ENCODE measurements around the gene RBM28. TPM values are rescaled to one million over a fixed set of nuclear protein-coding genes. Genes with fewer than 3 reads are reported as not detected.

RBM28 gene
- total RNA-seq, 2 donors from 2014 or later: 13.8 to 29.7 TPM

- Histone ChIP-seq H3K4me1 (replicated peaks) (no peaks in the 10 kb centered on the region), H3K9me3 (no peaks in the 10 kb centered on the region), H3K36me3 (peaks cover 12 to 15% of the 10 kb centered on the region in 2 donors), H3K4me3 (no peak overlapping the region), H3K27ac (no peak overlapping the region), H3K27me3 (replicated peaks; ENCODE audit: insufficient read depth) (no peaks in the 10 kb centered on the region)
- intact Hi-C loops (cut with DNase I): no loop called here
- TF ChIP-seq POLR2A (IDR thresholded peaks at IDR 0.05) (no peak), POLR2AphosphoS5 (IDR thresholded peaks at IDR 0.05) (no peak)
- no peak for DNase-seq (ENCODE audit: low spot score)
- WGBS: 95% methylated on average over 5 of the region's 5 CpGs
These were observed 33.7 kb downstream of the RBM28 start for GRCh38 chr7:128309976-128310375.

GRCh38 chr7:128309124-128309523 lies 34.6 kb downstream of the RBM28 start:
- H3K27me3 ChIP-seq (replicated peaks; ENCODE audit: insufficient read depth): no peaks in the 10 kb centered on the region
- intact Hi-C loops (cut with DNase I): no loop called here
- H3K27ac ChIP-seq: no peak overlapping the region
- H3K4me1 ChIP-seq (replicated peaks): no peaks in the 10 kb centered on the region
- WGBS: 91% methylated on average over 6 of the region's 6 CpGs
- H3K36me3 ChIP-seq: peaks cover 4 to 15% of the 10 kb centered on the region in 2 donors
- TF ChIP-seq, protein P1, sequence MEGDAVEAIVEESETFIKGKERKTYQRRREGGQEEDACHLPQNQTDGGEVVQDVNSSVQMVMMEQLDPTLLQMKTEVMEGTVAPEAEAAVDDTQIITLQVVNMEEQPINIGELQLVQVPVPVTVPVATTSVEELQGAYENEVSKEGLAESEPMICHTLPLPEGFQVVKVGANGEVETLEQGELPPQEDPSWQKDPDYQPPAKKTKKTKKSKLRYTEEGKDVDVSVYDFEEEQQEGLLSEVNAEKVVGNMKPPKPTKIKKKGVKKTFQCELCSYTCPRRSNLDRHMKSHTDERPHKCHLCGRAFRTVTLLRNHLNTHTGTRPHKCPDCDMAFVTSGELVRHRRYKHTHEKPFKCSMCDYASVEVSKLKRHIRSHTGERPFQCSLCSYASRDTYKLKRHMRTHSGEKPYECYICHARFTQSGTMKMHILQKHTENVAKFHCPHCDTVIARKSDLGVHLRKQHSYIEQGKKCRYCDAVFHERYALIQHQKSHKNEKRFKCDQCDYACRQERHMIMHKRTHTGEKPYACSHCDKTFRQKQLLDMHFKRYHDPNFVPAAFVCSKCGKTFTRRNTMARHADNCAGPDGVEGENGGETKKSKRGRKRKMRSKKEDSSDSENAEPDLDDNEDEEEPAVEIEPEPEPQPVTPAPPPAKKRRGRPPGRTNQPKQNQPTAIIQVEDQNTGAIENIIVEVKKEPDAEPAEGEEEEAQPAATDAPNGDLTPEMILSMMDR (IDR thresholded peaks at IDR 0.05): no peak
- no peak for TF ChIP-seq POLR2AphosphoS5 (IDR thresholded peaks at IDR 0.05)
- TF ChIP-seq POLR2A (IDR thresholded peaks at IDR 0.05): no peak
- no peak for DNase-seq (ENCODE audit: low spot score)
- H3K9me3 ChIP-seq: no peaks in the 10 kb centered on the region
- no peak overlapping the region for H3K4me3 ChIP-seq

GRCh38 chr7:128307061-128307460 lies 36.6 kb downstream of the RBM28 start:
- Histone ChIP-seq H3K27me3 (replicated peaks; ENCODE audit: insufficient read depth) (no peaks in the 10 kb centered on the region), H3K9me3 (no peaks in the 10 kb centered on the region), H3K4me3 (no peak overlapping the region), H3K36me3 (peaks cover 4 to 9% of the 10 kb centered on the region in 2 donors), H3K4me1 (replicated peaks) (no peaks in the 10 kb centered on the region), H3K27ac (no peak overlapping the region)
- DNase-seq (ENCODE audit: low spot score): no peak
- WGBS: 90% methylated on average over 2 of the region's 2 CpGs
- TF ChIP-seq, protein P1 (IDR thresholded peaks at IDR 0.05): no peak
- TF ChIP-seq POLR2AphosphoS5 (IDR thresholded peaks at IDR 0.05): no peak
- no peak for TF ChIP-seq POLR2A (IDR thresholded peaks at IDR 0.05)
- intact Hi-C loops (cut with DNase I): no loop called here

- TF ChIP-seq, protein P1 (IDR thresholded peaks at IDR 0.05): no peak
- no peak for TF ChIP-seq POLR2A (IDR thresholded peaks at IDR 0.05)
- TF ChIP-seq POLR2AphosphoS5 (IDR thresholded peaks at IDR 0.05): no peak
- Histone ChIP-seq H3K36me3 (peaks cover 4 to 9% of the 10 kb centered on the region in 2 donors), H3K27ac (no peak overlapping the region), H3K9me3 (no peaks in the 10 kb centered on the region), H3K27me3 (replicated peaks; ENCODE audit: insufficient read depth) (no peaks in the 10 kb centered on the region), H3K4me3 (no peak overlapping the region), H3K4me1 (replicated peaks) (no peaks in the 10 kb centered on the region)
- DNase-seq (ENCODE audit: low spot score): no peak
- intact Hi-C loops (cut with DNase I): no loop called here
- 67% methylated on average over 1 of the region's 1 CpG for WGBS
These were observed 39.5 kb downstream of the RBM28 start for GRCh38 chr7:128304212-128304611.

DNA sequence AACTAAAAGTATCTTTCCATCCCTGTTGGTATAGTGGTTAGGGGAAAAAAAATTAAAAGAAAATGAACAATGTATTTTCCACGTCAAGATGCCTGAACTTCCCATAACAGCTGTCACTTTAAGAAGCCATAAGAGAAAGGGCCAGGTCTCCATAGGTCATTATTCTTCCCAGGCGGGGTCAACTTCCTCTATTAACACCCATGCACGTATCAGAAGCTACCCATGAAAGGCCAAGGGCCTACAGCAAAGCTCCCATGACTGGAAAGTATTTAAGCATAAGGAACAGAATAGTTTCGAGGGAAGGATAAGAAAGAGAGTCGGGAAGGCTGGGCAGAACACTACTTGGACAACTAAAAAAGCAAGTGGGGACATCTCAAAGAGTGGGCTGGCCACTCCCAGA lies 40.1 kb downstream of the RBM28 start:
- no peaks in the 10 kb centered on the region for H3K9me3 ChIP-seq
- TF ChIP-seq POLR2AphosphoS5 (IDR thresholded peaks at IDR 0.05): no peak
- TF ChIP-seq, protein P1 (IDR thresholded peaks at IDR 0.05): no peak
- no peak for TF ChIP-seq POLR2A (IDR thresholded peaks at IDR 0.05)
- H3K36me3 ChIP-seq: peaks cover 4 to 9% of the 10 kb centered on the region in 2 donors
- no peaks in the 10 kb centered on the region for H3K4me1 ChIP-seq (replicated peaks)
- 75% methylated on average over 5 of the region's 5 CpGs for WGBS
- H3K4me3 ChIP-seq: no peak overlapping the region
- intact Hi-C loops (cut with DNase I): no loop called here
- no peak overlapping the region for H3K27ac ChIP-seq
- no peaks in the 10 kb centered on the region for H3K27me3 ChIP-seq (replicated peaks; ENCODE audit: insufficient read depth)
- no peak for DNase-seq (ENCODE audit: low spot score)
